Fibroblast of lung (primary cell): ENCODE measurements around the gene SLPI. TPM values are rescaled to one million over a fixed set of nuclear protein-coding genes. Genes with fewer than 3 reads are reported as not detected.

Source experiments
- DNase-seq, 2 donors: peaks; one replicate each; pipeline versions ENCODE4 v3.0.0 to v3.0.0-alpha.2; 2010; ENCODE audit warnings: low read depth in 2 of 2
- H2AFZ ChIP-seq: 2 replicates; pipeline ENCODE4 v1.5.1; 2012; ENCODE audit warnings: low read length, control low read depth, inconsistent platforms
- H3K27ac ChIP-seq: 2 replicates; pipeline ENCODE4 v1.5.1; 2011; ENCODE audit warnings: low read length, control low read depth; ENCODE audit not compliant: insufficient read depth
- H3K27me3 ChIP-seq: 2 replicates; pipeline ENCODE4 v1.5.1; 2011; ENCODE audit warnings: mild to moderate bottlenecking, low read length; ENCODE audit not compliant: control insufficient read depth, insufficient read depth
- H3K36me3 ChIP-seq: 2 replicates; pipeline ENCODE4 v1.5.1; 2011; ENCODE audit warnings: low read length; ENCODE audit not compliant: control insufficient read depth, insufficient read depth
- H3K4me1 ChIP-seq: 2 replicates; pipeline ENCODE4 v1.5.1; 2011; ENCODE audit warnings: low read length; ENCODE audit not compliant: control insufficient read depth, insufficient read depth; ENCODE audit errors: extremely low read depth
- H3K4me2 ChIP-seq: 2 replicates; pipeline ENCODE4 v1.5.1; 2011; ENCODE audit warnings: low read length, control low read depth; ENCODE audit not compliant: insufficient read depth; ENCODE audit errors: extremely low read depth
- H3K4me3 ChIP-seq, 4 experiments: fragments of 200-600 bp in 1 of 4; sonication (generic) in 1 of 4; replicated peaks in 1 of 4; 2 replicates each; pipeline ENCODE4 v1.5.1; 2011 to 2016; ENCODE audit warnings: low read length in 4 of 4, low read depth in 3 of 4, mild to moderate bottlenecking in 3 of 4, control low read depth in 2 of 4, inconsistent platforms in 1 of 4, mixed read lengths in 1 of 4; ENCODE audit not compliant: insufficient read depth in 1 of 4; ENCODE audit errors: control extremely low read depth in 1 of 4
- H3K79me2 ChIP-seq: 2 replicates; pipeline ENCODE4 v1.5.1; 2012; ENCODE audit warnings: mild to moderate bottlenecking, low read length, inconsistent platforms; ENCODE audit not compliant: control insufficient read depth, insufficient read depth
- H3K9ac ChIP-seq: 2 replicates; pipeline ENCODE4 v1.5.1; 2011; ENCODE audit warnings: mild to moderate bottlenecking, low read length, control low read depth; ENCODE audit not compliant: insufficient read depth
- H3K9me3 ChIP-seq: 2 replicates; pipeline ENCODE4 v1.5.1; 2012; ENCODE audit warnings: low read depth, low read length; ENCODE audit not compliant: control insufficient read depth, insufficient read depth
- H4K20me1 ChIP-seq: 2 replicates; pipeline ENCODE4 v1.5.1; 2011; ENCODE audit warnings: low read length; ENCODE audit not compliant: control insufficient read depth, insufficient read depth; ENCODE audit errors: extremely low read depth
- EZH2 ChIP-seq: IDR thresholded peaks from 2 replicates; pipeline ENCODE4 v1.5.1; 2012; ENCODE audit warnings: low read length, control low read depth, mild to moderate bottlenecking; ENCODE audit errors: missing control alignments
- polyA plus RNA-seq, 2 donors: library from polyadenylated mRNA; depleted of rRNA in 1 of 2; stranded (reverse) in 1 of 2; unstranded in 1 of 2; fragments of >200 nt; gene quantifications; 2 replicates each; pipeline ENCODE4 v1.2.1, GENCODE V29; 2011 to 2012; ENCODE audit warnings: missing spikeins in 1 of 2
- total RNA-seq: library from RNA; depleted of rRNA; stranded (reverse); fragments of >200 nt; gene quantifications from 2 replicates; pipeline ENCODE4 v1.2.1, GENCODE V29; 2014
- TF ChIP-seq, protein P1 (sequence below), 2 donors: IDR thresholded peaks in 1 of 2; conservative IDR thresholded peaks in 1 of 2; 1 replicate in 1 of 2; 2 replicates in 1 of 2; pipeline ENCODE4 v1.5.1; 2011 to 2012; ENCODE audit warnings: low read length in 2 of 2, control low read depth in 1 of 2, inconsistent platforms in 1 of 2, low read depth in 1 of 2, mild to moderate bottlenecking in 1 of 2

Gene SLPI
- total and polyA plus RNA-seq, 2 donors (not counting 1 experiment from before 2014, with no cell fraction given), result 0.17 to 3.7 TPM

DNA sequence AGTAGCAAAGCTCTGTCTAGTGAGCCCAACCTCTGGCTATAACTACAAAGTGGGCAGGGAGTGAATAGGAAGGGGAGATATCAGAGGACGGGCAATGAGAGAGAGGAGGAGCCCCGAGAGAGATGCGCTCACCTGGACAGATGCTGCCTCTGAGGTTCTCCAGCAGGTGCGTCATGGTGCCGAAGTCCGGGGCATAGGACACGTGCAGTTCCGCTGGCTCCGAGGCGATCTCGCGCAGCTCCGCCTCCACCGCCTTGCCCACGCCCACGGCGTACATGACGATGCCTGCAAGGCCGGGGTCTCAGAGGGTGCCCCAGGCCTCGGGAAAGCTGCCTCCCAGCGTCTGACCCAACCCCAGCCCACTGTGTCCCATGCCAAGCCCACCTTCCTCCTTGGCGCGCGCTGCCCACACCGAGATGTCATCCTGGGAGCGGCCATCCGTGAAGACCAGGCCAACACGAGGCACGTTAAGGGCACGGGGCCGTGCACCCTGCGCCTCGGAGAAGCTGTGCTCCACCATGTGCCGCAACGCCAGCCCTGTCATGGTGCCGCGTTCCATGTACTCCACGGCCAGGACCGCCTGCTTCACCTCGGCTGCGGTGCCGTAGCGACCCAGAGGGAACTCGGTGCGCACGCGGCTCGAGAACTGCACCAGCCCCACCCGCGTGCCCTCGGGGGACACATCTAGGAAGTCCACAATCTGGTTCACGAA is 43.6 kb upstream of the SLPI start:
- H4K20me1 ChIP-seq, result no peaks in the 10 kb centered on the region
- H3K4me1 ChIP-seq, result peaks cover 2% of the 10 kb centered on the region
- H3K9ac ChIP-seq, result no peak overlapping the region
- DNase-seq, result no peak
- no peak overlapping the region for H3K4me3 ChIP-seq
- TF ChIP-seq, protein P1, sequence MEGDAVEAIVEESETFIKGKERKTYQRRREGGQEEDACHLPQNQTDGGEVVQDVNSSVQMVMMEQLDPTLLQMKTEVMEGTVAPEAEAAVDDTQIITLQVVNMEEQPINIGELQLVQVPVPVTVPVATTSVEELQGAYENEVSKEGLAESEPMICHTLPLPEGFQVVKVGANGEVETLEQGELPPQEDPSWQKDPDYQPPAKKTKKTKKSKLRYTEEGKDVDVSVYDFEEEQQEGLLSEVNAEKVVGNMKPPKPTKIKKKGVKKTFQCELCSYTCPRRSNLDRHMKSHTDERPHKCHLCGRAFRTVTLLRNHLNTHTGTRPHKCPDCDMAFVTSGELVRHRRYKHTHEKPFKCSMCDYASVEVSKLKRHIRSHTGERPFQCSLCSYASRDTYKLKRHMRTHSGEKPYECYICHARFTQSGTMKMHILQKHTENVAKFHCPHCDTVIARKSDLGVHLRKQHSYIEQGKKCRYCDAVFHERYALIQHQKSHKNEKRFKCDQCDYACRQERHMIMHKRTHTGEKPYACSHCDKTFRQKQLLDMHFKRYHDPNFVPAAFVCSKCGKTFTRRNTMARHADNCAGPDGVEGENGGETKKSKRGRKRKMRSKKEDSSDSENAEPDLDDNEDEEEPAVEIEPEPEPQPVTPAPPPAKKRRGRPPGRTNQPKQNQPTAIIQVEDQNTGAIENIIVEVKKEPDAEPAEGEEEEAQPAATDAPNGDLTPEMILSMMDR (conservative IDR thresholded peaks at IDR 0.05 in 1 of 2, IDR thresholded peaks at IDR 0.05 in 1 of 2; ENCODE audit: low read depth in 1 of 2, low read length in 2 of 2), result no peak
- no peak for TF ChIP-seq EZH2
- H3K36me3 ChIP-seq, result no peaks in the 10 kb centered on the region
- H3K27ac ChIP-seq, result no peak overlapping the region
- H3K79me2 ChIP-seq, result no peaks in the 10 kb centered on the region
- H3K9me3 ChIP-seq, result no peaks in the 10 kb centered on the region
- H2AFZ ChIP-seq, result no peak overlapping the region
- H3K27me3 ChIP-seq, result peaks cover under 1% of the 10 kb centered on the region
- no peak overlapping the region for H3K4me2 ChIP-seq

DNA sequence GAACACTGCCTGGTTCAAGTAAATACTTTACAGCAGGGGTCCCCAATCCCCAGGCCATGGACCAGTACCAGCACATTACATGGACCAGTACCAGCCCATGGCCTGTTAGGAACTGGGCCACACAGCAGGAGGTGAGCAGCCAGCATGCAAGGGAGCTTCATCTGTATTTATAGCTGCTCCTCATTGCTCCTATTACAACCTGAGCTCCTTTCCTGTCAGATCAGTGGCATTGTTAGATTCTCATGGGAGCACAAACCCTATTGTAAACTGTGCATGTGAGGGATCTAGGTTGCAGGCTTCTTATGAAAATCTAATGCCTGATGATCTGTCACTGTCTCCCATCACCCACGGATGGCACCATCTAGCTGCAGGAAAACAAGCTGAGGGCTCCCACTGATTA is 40.3 kb upstream of the SLPI start:
- no peaks in the 10 kb centered on the region for H3K79me2 ChIP-seq
- peaks cover 2% of the 10 kb centered on the region for H3K4me1 ChIP-seq
- H2AFZ ChIP-seq, result no peak overlapping the region
- no peak overlapping the region for H3K4me3 ChIP-seq
- H3K27me3 ChIP-seq, result peaks cover 6% of the 10 kb centered on the region
- no peaks in the 10 kb centered on the region for H4K20me1 ChIP-seq
- no peak overlapping the region for H3K4me2 ChIP-seq
- H3K36me3 ChIP-seq, result no peaks in the 10 kb centered on the region
- H3K27ac ChIP-seq, result no peak overlapping the region
- TF ChIP-seq, protein P1 (conservative IDR thresholded peaks at IDR 0.05 in 1 of 2, IDR thresholded peaks at IDR 0.05 in 1 of 2; ENCODE audit: low read depth in 1 of 2, low read length in 2 of 2), result no peak
- TF ChIP-seq EZH2, result no peak
- no peak overlapping the region for H3K9ac ChIP-seq
- no peaks in the 10 kb centered on the region for H3K9me3 ChIP-seq
- no peak for DNase-seq

DNA sequence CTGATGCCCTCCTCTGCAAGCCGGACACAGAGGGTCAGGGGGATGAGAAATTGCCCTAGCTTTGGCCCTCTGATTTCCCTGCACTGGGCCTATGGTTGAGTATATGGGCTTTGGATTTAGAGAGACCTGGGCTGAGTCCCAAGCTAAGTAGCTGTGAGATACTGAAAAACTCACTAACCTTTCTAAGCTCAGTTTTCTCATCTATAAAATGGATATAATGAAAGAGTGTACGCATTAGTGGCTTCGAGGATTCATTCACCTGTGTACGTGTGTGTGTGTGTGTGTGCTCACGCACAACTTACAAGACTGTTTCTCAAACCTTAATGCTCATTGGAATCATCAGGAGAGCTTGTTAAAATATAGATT is 39.6 kb upstream of the SLPI start:
- Histone ChIP-seq H3K9ac (no peak overlapping the region), H3K4me2 (peak overlapping the region; percentile 70), H3K27ac (no peak overlapping the region), H2AFZ (no peak overlapping the region), H3K27me3 (peaks cover 7% of the 10 kb centered on the region), H3K36me3 (no peaks in the 10 kb centered on the region), H3K79me2 (no peaks in the 10 kb centered on the region), H3K4me3 (peak overlapping the region in 3 of 4 experiments; percentile 9 to 63 (median 18)), H3K4me1 (peaks cover 2% of the 10 kb centered on the region), H3K9me3 (no peaks in the 10 kb centered on the region), H4K20me1 (no peaks in the 10 kb centered on the region)
- no peak for DNase-seq
- TF ChIP-seq, protein P1 (conservative IDR thresholded peaks at IDR 0.05 in 1 of 2, IDR thresholded peaks at IDR 0.05 in 1 of 2; ENCODE audit: low read depth in 1 of 2, low read length in 2 of 2), result no peak
- TF ChIP-seq EZH2, result no peak
